ENCODE data around the gene THADA.

GRCh38 chr2:43326101-43326825 lies 269.6 kb downstream of the THADA start:
- TF ChIP-seq SUZ12 (IDR thresholded peaks at IDR 0.05) (no peak), L3MBTL2 (conservative IDR thresholded peaks at IDR 0.05) (no peak), CTBP1 (IDR thresholded peaks at IDR 0.05; ENCODE audit: borderline replicate concordance) (no peak), NFRKB (IDR thresholded peaks at IDR 0.05) (no peak), HDGF (IDR thresholded peaks at IDR 0.05; ENCODE audit: borderline replicate concordance) (no peak), TARDBP (IDR thresholded peaks at IDR 0.05) (no peak), FOXK2 (IDR thresholded peaks at IDR 0.05) (no peak), FOXM1 (IDR thresholded peaks at IDR 0.05; ENCODE audit: borderline replicate concordance) (no peak), BHLHE40 (IDR thresholded peaks at IDR 0.05; ENCODE audit: borderline replicate concordance) (no peak), SP1 (IDR thresholded peaks at IDR 0.05) (no peak), ELF4 (IDR thresholded peaks at IDR 0.05) (no peak), FOXA1 (IDR thresholded peaks at IDR 0.05) (no peak)
- TF ChIP-seq, protein P1, sequence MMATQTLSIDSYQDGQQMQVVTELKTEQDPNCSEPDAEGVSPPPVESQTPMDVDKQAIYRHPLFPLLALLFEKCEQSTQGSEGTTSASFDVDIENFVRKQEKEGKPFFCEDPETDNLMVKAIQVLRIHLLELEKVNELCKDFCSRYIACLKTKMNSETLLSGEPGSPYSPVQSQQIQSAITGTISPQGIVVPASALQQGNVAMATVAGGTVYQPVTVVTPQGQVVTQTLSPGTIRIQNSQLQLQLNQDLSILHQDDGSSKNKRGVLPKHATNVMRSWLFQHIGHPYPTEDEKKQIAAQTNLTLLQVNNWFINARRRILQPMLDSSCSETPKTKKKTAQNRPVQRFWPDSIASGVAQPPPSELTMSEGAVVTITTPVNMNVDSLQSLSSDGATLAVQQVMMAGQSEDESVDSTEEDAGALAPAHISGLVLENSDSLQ (IDR thresholded peaks at IDR 0.05): no peak
